SK-N-SH (cell line): ENCODE results near the gene SBF2. TPM values are rescaled to one million over a fixed set of nuclear protein-coding genes. Genes with fewer than 3 reads are reported as not detected.

ENCODE experiments used
- CTCF ChIA-PET: fragments of 300-600, 350-600 bp; formaldehyde crosslinking; extraction: SDS; loops from one replicate; lab custom pipeline; 2021; lab: Yijun Ruan, JAX
- POLR2A ChIA-PET: fragments of 350-600 bp; sonication (Branson Sonifier 250); formaldehyde crosslinking; extraction: SDS; loops from one replicate; lab custom pipeline; 2020; ENCODE audit warnings: antibody characterized with exemption, inconsistent platforms; lab: Yijun Ruan, JAX
- DNase-seq: peaks from one replicate; pipeline ENCODE4 v3.0.0; 2012
- H2AFZ ChIP-seq: fragments of 200-600 bp; sonication (generic); 2 replicates; pipeline ENCODE4 v1.8.1; 2016; ENCODE audit warnings: antibody characterized with exemption, mild to moderate bottlenecking, low read depth
- H3F3A ChIP-seq: fragments of 200-600 bp; sonication (generic); replicated peaks from 2 replicates; pipeline ENCODE3; 2016; ENCODE audit warnings: antibody characterized with exemption, mild to moderate bottlenecking; ENCODE audit not compliant: insufficient read depth
- H3K27ac ChIP-seq, 2 experiments: fragments of 200-500 bp in 1 of 2; fragments of 200-600 bp in 1 of 2; sonication (Bioruptor generic) in 1 of 2; sonication (generic), shearing (Covaris generic) in 1 of 2; 2 replicates each; pipeline versions ENCODE4 v1.5.1 to v1.6.1; 2014 to 2016; ENCODE audit warnings: low read depth in 2 of 2, inconsistent platforms in 1 of 2, low read length in 1 of 2, mild to moderate bottlenecking in 1 of 2, mixed read lengths in 1 of 2
- H3K27me3 ChIP-seq: fragments of 200-600 bp; sonication (generic), shearing (Covaris generic); 2 replicates; pipeline ENCODE4 v1.6.1; 2016; ENCODE audit warnings: mixed run types; ENCODE audit not compliant: insufficient read depth
- H3K36me3 ChIP-seq, 2 experiments: fragments of 200-500 bp in 1 of 2; fragments of 200-600 bp in 1 of 2; sonication (Bioruptor generic) in 1 of 2; sonication (generic) in 1 of 2; replicated peaks in 1 of 2; 2 replicates each; pipeline versions ENCODE3 to v1.5.1; 2014 to 2016; ENCODE audit warnings: low read length in 1 of 2, mild to moderate bottlenecking in 1 of 2; ENCODE audit not compliant: insufficient read depth in 2 of 2, control insufficient read depth in 1 of 2
- H3K4me1 ChIP-seq, 2 experiments: fragments of 200-500 bp in 1 of 2; fragments of 200-600 bp in 1 of 2; sonication (Bioruptor generic) in 1 of 2; sonication (generic), shearing (Covaris generic) in 1 of 2; 2 replicates each; pipeline versions ENCODE4 v1.5.1 to v1.6.1; 2014 to 2016; ENCODE audit warnings: low read depth in 1 of 2, low read length in 1 of 2, mixed run types in 1 of 2; ENCODE audit not compliant: insufficient read depth in 2 of 2, control insufficient read depth in 1 of 2
- H3K4me2 ChIP-seq: fragments of 200-600 bp; sonication (generic), shearing (Covaris generic); 2 replicates; pipeline ENCODE4 v1.6.1; 2017; ENCODE audit warnings: mixed run types
- H3K4me3 ChIP-seq, 2 experiments: fragments of 200-500 bp in 1 of 2; fragments of 200-600 bp in 1 of 2; sonication (Bioruptor generic) in 1 of 2; sonication (generic), shearing (Covaris generic) in 1 of 2; 2 replicates each; pipeline versions ENCODE4 v1.5.1 to v1.8.1; 2014 to 2016; ENCODE audit warnings: low read depth in 2 of 2, inconsistent platforms in 1 of 2, low read length in 1 of 2, mild to moderate bottlenecking in 1 of 2, mixed read lengths in 1 of 2, moderate library complexity in 1 of 2
- H3K79me2 ChIP-seq: fragments of 200-600 bp; sonication (generic); 2 replicates; pipeline ENCODE4 v1.8.1; 2017; ENCODE audit warnings: mild to moderate bottlenecking; ENCODE audit not compliant: insufficient read depth
- H3K9ac ChIP-seq: fragments of 200-600 bp; sonication (generic); 2 replicates; pipeline ENCODE4 v1.6.1; 2017; ENCODE audit warnings: mixed run types
- H3K9me2 ChIP-seq: fragments of 200-600 bp; sonication (generic); 2 replicates; pipeline ENCODE4 v1.6.1; 2017; ENCODE audit warnings: mixed run types
- H3K9me3 ChIP-seq: fragments of 200-600 bp; sonication (generic); 2 replicates; pipeline ENCODE4 v1.6.1; 2017; ENCODE audit warnings: mixed run types, mild to moderate bottlenecking, moderate library complexity
- H4K20me1 ChIP-seq: fragments of 200-600 bp; sonication (generic); 2 replicates; pipeline ENCODE4 v1.6.1; 2017; ENCODE audit warnings: mild to moderate bottlenecking, mixed run types; ENCODE audit not compliant: insufficient read depth
- CHD2 ChIP-seq: fragments of 150-350 bp; IDR thresholded peaks from 2 replicates; pipeline ENCODE4 v1.6.1; 2018; ENCODE audit warnings: low read length; ENCODE audit not compliant: partially characterized antibody
- ELF1 ChIP-seq: IDR thresholded peaks from 2 replicates; pipeline ENCODE4 v1.4.0; 2012
- EP300 ChIP-seq, 2 experiments: IDR thresholded peaks; 2 replicates each; pipeline versions ENCODE4 v1.4.0 to v1.6.1; 2012; ENCODE audit warnings: borderline replicate concordance in 1 of 2, low read depth in 1 of 2, low read length in 1 of 2
- EZH2phosphoT487 ChIP-seq: fragments of 200-600 bp; sonication (generic); IDR thresholded peaks from 2 replicates; pipeline ENCODE4 v1.6.1; 2017; ENCODE audit warnings: low read depth, mixed run types, mild to moderate bottlenecking, antibody characterized with exemption, moderate library complexity, borderline replicate concordance
- FOXJ3 ChIP-seq: sonication (generic); formaldehyde crosslinking; IDR thresholded peaks from 2 replicates; pipeline ENCODE4 v1.5.1; 2020; ENCODE audit warnings: mild to moderate bottlenecking, missing genetic modification reagents
- FOXM1 ChIP-seq: IDR thresholded peaks from 2 replicates; pipeline ENCODE4 v1.4.0; 2012; ENCODE audit warnings: low read depth, mild to moderate bottlenecking
- GABPA ChIP-seq: IDR thresholded peaks from 2 replicates; pipeline ENCODE4 v1.4.0; 2012; ENCODE audit warnings: low read depth, mild to moderate bottlenecking
- GATA2 ChIP-seq: sonication (generic); formaldehyde crosslinking; IDR thresholded peaks from 2 replicates; pipeline ENCODE4 v1.5.0; 2020; ENCODE audit warnings: mild to moderate bottlenecking, missing genetic modification reagents
- MEF2A ChIP-seq: IDR thresholded peaks from 2 replicates; pipeline ENCODE4 v1.4.0; 2012; ENCODE audit warnings: low read depth, borderline replicate concordance
- MXI1 ChIP-seq: IDR thresholded peaks from 2 replicates; pipeline ENCODE4 v1.6.1; 2012; ENCODE audit warnings: mild to moderate bottlenecking, low read depth, low read length, improper control_type of control experiment
- POLR2AphosphoS5 ChIP-seq: IDR thresholded peaks from 2 replicates; pipeline ENCODE4 v1.6.1; 2012; ENCODE audit warnings: low read depth, low read length
- RAD21 ChIP-seq: IDR thresholded peaks from 2 replicates; pipeline ENCODE4 v1.6.1; 2012; ENCODE audit warnings: mild to moderate bottlenecking, low read length
- RCOR1 ChIP-seq: fragments of 150-350 bp; IDR thresholded peaks from 2 replicates; pipeline ENCODE4 v1.6.1; 2017; ENCODE audit warnings: antibody characterized with exemption, low read length
- RXRA ChIP-seq: IDR thresholded peaks from 2 replicates; pipeline ENCODE4 v1.4.0; 2012; ENCODE audit warnings: low read depth, mild to moderate bottlenecking, borderline replicate concordance
- SMC3 ChIP-seq: IDR thresholded peaks from 2 replicates; pipeline ENCODE4 v1.6.1; 2012; ENCODE audit warnings: low read depth, low read length, improper control_type of control experiment
- TEAD4 ChIP-seq: IDR thresholded peaks from 2 replicates; pipeline ENCODE4 v1.4.0; 2012; ENCODE audit warnings: mild to moderate bottlenecking, borderline replicate concordance; ENCODE audit not compliant: insufficient read depth
- YY1 ChIP-seq: IDR thresholded peaks from 2 replicates; pipeline ENCODE4 v1.4.0; 2012; ENCODE audit warnings: low read depth, mild to moderate bottlenecking
- WGBS: methylation state at CpG from one replicate; pipeline ENCODE4 v1.1.6; 2017; ENCODE audit warnings: low lambda C conversion rate; 5-methylcytosine and 5-hydroxymethylcytosine counted together
- polyA plus RNA-seq, 3 experiments: library from polyadenylated mRNA; depleted of rRNA; stranded (reverse); fragments of >200 nt; gene quantifications; 2 replicates each; pipeline ENCODE4 v1.2.3, GENCODE V29; 2012
- TF ChIP-seq, protein P1 (sequence below): fragments of 200-600 bp; sonication (generic); IDR thresholded peaks from 2 replicates; pipeline ENCODE4 v1.6.1; 2017; ENCODE audit warnings: antibody characterized with exemption, mild to moderate bottlenecking, moderate library complexity
- TF ChIP-seq, protein P2 (sequence below): IDR thresholded peaks from 2 replicates; pipeline ENCODE4 v1.4.0; 2012; ENCODE audit warnings: low read depth
- TF ChIP-seq, protein P3 (sequence below): IDR thresholded peaks from 2 replicates; pipeline ENCODE4 v1.6.1; 2012; ENCODE audit warnings: mild to moderate bottlenecking, low read depth, low read length, moderate library complexity
- TF ChIP-seq, protein P4 (sequence below): fragments of 150-350 bp; IDR thresholded peaks from 2 replicates; pipeline ENCODE4 v1.6.1; 2017; ENCODE audit warnings: antibody characterized with exemption, low read length, low read depth, borderline replicate concordance
- TF ChIP-seq, protein P5 (sequence below): fragments of 150-350 bp; IDR thresholded peaks from 2 replicates; pipeline ENCODE4 v1.6.1; 2016; ENCODE audit warnings: mild to moderate bottlenecking, low read depth, low read length
- TF ChIP-seq, protein P6 (sequence below): IDR thresholded peaks from 2 replicates; pipeline ENCODE4 v1.4.0; 2012; ENCODE audit warnings: low read depth, borderline replicate concordance

The SBF2 gene
- polyA plus RNA-seq, 1 of the 3 experiments (the other 2 are of a cell fraction) = 23.0 TPM

DNA sequence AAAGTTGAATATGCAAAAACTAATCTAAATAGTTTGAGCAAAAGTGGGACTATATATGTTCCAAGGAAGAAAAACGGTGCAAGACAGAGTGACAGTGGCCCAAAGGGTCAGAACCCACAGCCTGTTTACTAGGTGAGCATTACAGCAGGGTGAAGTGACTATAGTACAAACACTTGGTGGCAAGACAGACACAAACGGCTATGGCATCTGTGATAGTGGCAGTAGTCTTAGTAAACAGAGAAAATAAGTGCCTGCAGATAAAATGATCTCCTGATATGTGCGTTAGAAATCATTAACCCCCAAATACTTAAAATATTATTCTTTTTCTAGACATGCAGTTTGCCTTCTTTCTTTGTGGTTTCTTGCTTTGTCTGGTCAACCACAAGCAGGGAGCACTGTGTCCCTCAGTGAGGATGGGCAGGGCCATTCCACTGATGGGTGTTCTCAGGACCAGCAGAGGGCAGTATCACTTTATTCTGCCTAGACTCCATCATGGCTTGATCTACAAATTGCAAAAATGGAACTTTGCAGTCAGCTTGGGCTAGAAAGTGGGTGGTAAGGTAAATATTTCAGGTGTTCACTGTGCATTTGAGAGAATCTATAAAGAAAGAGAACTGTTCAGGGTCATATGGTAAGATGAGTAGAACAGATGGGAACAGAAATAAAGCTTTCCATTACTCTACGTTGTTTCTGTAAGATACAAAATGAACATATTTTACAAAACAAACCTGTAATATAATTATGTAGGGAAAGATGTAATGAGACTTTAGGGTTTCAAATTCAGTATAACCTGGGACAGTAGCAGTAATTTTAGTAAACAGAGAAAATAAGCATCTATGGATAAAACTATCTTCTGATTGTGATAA, 431.9 kb downstream of the SBF2 start:
- no peaks in the 10 kb centered on the region for H4K20me1 ChIP-seq
- no peak overlapping the region; a peak in 1 of 4 replicates for H3K27ac ChIP-seq
- ChIA-PET POLR2A (no interaction called here), CTCF (interaction anchor here (0.7 to 1.9 kb wide), 14 partner anchors 9 to 544 kb away, joined by 3 to 10 read pairs (median 4); no protein-coding TSS in a partner anchor)
- H3K27me3 ChIP-seq = no peaks in the 10 kb centered on the region
- H3F3A ChIP-seq = no peaks in the 10 kb centered on the region
- peak; percentile 52 for DNase-seq
- no peaks in the 10 kb centered on the region for H3K9me2 ChIP-seq
- no peaks in the 10 kb centered on the region for H3K36me3 ChIP-seq
- H2AFZ ChIP-seq = no peak overlapping the region
- H3K9ac ChIP-seq = no peak overlapping the region
- no peaks in the 10 kb centered on the region for H3K9me3 ChIP-seq
- no peak overlapping the region; a peak in 1 of 4 replicates for H3K4me3 ChIP-seq
- no peak overlapping the region for H3K4me2 ChIP-seq
- WGBS = 75% methylated on average over 4 of the region's 4 CpGs
- no peaks in the 10 kb centered on the region for H3K79me2 ChIP-seq
- TF ChIP-seq GATA2 = no peak
- no peak for TF ChIP-seq POLR2AphosphoS5
- TF ChIP-seq, protein P1, sequence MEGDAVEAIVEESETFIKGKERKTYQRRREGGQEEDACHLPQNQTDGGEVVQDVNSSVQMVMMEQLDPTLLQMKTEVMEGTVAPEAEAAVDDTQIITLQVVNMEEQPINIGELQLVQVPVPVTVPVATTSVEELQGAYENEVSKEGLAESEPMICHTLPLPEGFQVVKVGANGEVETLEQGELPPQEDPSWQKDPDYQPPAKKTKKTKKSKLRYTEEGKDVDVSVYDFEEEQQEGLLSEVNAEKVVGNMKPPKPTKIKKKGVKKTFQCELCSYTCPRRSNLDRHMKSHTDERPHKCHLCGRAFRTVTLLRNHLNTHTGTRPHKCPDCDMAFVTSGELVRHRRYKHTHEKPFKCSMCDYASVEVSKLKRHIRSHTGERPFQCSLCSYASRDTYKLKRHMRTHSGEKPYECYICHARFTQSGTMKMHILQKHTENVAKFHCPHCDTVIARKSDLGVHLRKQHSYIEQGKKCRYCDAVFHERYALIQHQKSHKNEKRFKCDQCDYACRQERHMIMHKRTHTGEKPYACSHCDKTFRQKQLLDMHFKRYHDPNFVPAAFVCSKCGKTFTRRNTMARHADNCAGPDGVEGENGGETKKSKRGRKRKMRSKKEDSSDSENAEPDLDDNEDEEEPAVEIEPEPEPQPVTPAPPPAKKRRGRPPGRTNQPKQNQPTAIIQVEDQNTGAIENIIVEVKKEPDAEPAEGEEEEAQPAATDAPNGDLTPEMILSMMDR = peak; percentile 82
- no peak for TF ChIP-seq RCOR1
- peak; percentile 85 for TF ChIP-seq SMC3
- TF ChIP-seq EZH2phosphoT487 = no peak
- TF ChIP-seq, protein P2, sequence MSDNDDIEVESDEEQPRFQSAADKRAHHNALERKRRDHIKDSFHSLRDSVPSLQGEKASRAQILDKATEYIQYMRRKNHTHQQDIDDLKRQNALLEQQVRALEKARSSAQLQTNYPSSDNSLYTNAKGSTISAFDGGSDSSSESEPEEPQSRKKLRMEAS = no peak
- TF ChIP-seq ELF1 = no peak
- no peak for TF ChIP-seq GABPA
- TF ChIP-seq TEAD4 = no peak
- TF ChIP-seq, protein P3, sequence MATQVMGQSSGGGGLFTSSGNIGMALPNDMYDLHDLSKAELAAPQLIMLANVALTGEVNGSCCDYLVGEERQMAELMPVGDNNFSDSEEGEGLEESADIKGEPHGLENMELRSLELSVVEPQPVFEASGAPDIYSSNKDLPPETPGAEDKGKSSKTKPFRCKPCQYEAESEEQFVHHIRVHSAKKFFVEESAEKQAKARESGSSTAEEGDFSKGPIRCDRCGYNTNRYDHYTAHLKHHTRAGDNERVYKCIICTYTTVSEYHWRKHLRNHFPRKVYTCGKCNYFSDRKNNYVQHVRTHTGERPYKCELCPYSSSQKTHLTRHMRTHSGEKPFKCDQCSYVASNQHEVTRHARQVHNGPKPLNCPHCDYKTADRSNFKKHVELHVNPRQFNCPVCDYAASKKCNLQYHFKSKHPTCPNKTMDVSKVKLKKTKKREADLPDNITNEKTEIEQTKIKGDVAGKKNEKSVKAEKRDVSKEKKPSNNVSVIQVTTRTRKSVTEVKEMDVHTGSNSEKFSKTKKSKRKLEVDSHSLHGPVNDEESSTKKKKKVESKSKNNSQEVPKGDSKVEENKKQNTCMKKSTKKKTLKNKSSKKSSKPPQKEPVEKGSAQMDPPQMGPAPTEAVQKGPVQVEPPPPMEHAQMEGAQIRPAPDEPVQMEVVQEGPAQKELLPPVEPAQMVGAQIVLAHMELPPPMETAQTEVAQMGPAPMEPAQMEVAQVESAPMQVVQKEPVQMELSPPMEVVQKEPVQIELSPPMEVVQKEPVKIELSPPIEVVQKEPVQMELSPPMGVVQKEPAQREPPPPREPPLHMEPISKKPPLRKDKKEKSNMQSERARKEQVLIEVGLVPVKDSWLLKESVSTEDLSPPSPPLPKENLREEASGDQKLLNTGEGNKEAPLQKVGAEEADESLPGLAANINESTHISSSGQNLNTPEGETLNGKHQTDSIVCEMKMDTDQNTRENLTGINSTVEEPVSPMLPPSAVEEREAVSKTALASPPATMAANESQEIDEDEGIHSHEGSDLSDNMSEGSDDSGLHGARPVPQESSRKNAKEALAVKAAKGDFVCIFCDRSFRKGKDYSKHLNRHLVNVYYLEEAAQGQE = no peak
- TF ChIP-seq RXRA = no peak
- TF ChIP-seq CHD2 = no peak
- no peak for TF ChIP-seq MXI1
- no peak for TF ChIP-seq FOXM1
- TF ChIP-seq, protein P4, sequence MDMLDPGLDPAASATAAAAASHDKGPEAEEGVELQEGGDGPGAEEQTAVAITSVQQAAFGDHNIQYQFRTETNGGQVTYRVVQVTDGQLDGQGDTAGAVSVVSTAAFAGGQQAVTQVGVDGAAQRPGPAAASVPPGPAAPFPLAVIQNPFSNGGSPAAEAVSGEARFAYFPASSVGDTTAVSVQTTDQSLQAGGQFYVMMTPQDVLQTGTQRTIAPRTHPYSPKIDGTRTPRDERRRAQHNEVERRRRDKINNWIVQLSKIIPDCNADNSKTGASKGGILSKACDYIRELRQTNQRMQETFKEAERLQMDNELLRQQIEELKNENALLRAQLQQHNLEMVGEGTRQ = no peak
- TF ChIP-seq FOXJ3 (CRISPR knock-in tag) = no peak
- no peak for TF ChIP-seq EP300 (IDR thresholded peaks at IDR 0.05; ENCODE audit: borderline replicate concordance in 1 of 2, low read depth in 1 of 2, low read length in 1 of 2)
- peak; percentile 28; the same call in 1 of the 2 replicates for TF ChIP-seq YY1
- TF ChIP-seq, protein P5, sequence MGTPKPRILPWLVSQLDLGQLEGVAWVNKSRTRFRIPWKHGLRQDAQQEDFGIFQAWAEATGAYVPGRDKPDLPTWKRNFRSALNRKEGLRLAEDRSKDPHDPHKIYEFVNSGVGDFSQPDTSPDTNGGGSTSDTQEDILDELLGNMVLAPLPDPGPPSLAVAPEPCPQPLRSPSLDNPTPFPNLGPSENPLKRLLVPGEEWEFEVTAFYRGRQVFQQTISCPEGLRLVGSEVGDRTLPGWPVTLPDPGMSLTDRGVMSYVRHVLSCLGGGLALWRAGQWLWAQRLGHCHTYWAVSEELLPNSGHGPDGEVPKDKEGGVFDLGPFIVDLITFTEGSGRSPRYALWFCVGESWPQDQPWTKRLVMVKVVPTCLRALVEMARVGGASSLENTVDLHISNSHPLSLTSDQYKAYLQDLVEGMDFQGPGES = no peak
- TF ChIP-seq RAD21 = peak; percentile 84
- TF ChIP-seq, protein P6, sequence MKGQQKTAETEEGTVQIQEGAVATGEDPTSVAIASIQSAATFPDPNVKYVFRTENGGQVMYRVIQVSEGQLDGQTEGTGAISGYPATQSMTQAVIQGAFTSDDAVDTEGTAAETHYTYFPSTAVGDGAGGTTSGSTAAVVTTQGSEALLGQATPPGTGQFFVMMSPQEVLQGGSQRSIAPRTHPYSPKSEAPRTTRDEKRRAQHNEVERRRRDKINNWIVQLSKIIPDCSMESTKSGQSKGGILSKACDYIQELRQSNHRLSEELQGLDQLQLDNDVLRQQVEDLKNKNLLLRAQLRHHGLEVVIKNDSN = no peak
- TF ChIP-seq MEF2A = no peak
- peaks cover 14 to 24% of the 10 kb centered on the region in 2 experiments; a peak in 3 of 4 replicates for H3K4me1 ChIP-seq
